ENCODE data around the gene OXER1. TPM values are rescaled to one million over a fixed set of nuclear protein-coding genes. Genes with fewer than 3 reads are reported as not detected.

OXER1 gene
- total and polyA plus RNA-seq, 9 of the 15 experiments (the other 6 are each of a cell fraction or from before 2014, with no cell fraction given) = not detected

GRCh38 chr2:42770288-42771131 lies 6.6 kb upstream of the OXER1 start (continued):
- TF ChIP-seq, protein P1, sequence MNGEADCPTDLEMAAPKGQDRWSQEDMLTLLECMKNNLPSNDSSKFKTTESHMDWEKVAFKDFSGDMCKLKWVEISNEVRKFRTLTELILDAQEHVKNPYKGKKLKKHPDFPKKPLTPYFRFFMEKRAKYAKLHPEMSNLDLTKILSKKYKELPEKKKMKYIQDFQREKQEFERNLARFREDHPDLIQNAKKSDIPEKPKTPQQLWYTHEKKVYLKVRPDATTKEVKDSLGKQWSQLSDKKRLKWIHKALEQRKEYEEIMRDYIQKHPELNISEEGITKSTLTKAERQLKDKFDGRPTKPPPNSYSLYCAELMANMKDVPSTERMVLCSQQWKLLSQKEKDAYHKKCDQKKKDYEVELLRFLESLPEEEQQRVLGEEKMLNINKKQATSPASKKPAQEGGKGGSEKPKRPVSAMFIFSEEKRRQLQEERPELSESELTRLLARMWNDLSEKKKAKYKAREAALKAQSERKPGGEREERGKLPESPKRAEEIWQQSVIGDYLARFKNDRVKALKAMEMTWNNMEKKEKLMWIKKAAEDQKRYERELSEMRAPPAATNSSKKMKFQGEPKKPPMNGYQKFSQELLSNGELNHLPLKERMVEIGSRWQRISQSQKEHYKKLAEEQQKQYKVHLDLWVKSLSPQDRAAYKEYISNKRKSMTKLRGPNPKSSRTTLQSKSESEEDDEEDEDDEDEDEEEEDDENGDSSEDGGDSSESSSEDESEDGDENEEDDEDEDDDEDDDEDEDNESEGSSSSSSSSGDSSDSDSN (IDR thresholded peaks at IDR 0.05; ENCODE audit: borderline replicate concordance in 1 of 2, low read depth in 2 of 2, low read length in 2 of 2) = no peak
- TF ChIP-seq ZFP1 (CRISPR knock-in tag; IDR thresholded peaks at IDR 0.05) (no peak), EGR1 (conservative IDR thresholded peaks at IDR 0.05) (no peak), PRPF4 (IDR thresholded peaks at IDR 0.05; ENCODE audit: insufficient read depth, low read depth, low read length, poor library complexity, severe bottlenecking) (no peak), FOS (IDR thresholded peaks at IDR 0.05; ENCODE audit: extremely low read depth, insufficient read length) (no peak), ZBTB7A (IDR thresholded peaks at IDR 0.05; ENCODE audit: borderline replicate concordance, control insufficient read depth, low read depth, low read length) (peak; percentile 51; the same call in 1 of the 2 replicates), U2AF1 (optimal IDR thresholded peaks at IDR 0.05; ENCODE audit: low read depth, low read length) (no peak), E2F3 (CRISPR knock-in tag; IDR thresholded peaks at IDR 0.05) (no peak), IRF2 (CRISPR knock-in tag; IDR thresholded peaks at IDR 0.05) (no peak), PKNOX1 (IDR thresholded peaks at IDR 0.05) (no peak), SAP30 (IDR thresholded peaks at IDR 0.05; ENCODE audit: borderline replicate concordance, insufficient read depth, low read depth, low read length, poor library complexity, severe bottlenecking) (no peak), POLR2B (IDR thresholded peaks at IDR 0.05; ENCODE audit: low read depth, partially characterized antibody) (no peak), ZNF766 (CRISPR knock-in tag; conservative IDR thresholded peaks at IDR 0.05) (no peak; the same call in 1 of the 2 replicates), HOXB6 (CRISPR knock-in tag; IDR thresholded peaks at IDR 0.05; ENCODE audit: borderline replicate concordance) (no peak), BHLHE40 (IDR thresholded peaks at IDR 0.05; ENCODE audit: low read length) (peak; percentile 91), KDM4B (IDR thresholded peaks at IDR 0.05; ENCODE audit: borderline replicate concordance in 2 of 2, low read depth in 1 of 2) (no peak), ZNF551 (CRISPR knock-in tag; IDR thresholded peaks at IDR 0.05) (no peak), KHSRP (IDR thresholded peaks at IDR 0.05) (no peak), TBL1XR1 (IDR thresholded peaks at IDR 0.05; ENCODE audit: low read length in 2 of 2) (no peak), RBM17 (IDR thresholded peaks at IDR 0.05; ENCODE audit: borderline replicate concordance, low read depth, low read length) (no peak), BRCA1 (IDR thresholded peaks at IDR 0.05) (no peak), BRCA1 (CRISPR knock-in tag; IDR thresholded peaks at IDR 0.05) (no peak), GATAD2B (IDR thresholded peaks at IDR 0.05; ENCODE audit: borderline replicate concordance) (0 out of 2 replicates have a peak, but pooled peaks have one; percentile 20)
- TF ChIP-seq, protein P2, sequence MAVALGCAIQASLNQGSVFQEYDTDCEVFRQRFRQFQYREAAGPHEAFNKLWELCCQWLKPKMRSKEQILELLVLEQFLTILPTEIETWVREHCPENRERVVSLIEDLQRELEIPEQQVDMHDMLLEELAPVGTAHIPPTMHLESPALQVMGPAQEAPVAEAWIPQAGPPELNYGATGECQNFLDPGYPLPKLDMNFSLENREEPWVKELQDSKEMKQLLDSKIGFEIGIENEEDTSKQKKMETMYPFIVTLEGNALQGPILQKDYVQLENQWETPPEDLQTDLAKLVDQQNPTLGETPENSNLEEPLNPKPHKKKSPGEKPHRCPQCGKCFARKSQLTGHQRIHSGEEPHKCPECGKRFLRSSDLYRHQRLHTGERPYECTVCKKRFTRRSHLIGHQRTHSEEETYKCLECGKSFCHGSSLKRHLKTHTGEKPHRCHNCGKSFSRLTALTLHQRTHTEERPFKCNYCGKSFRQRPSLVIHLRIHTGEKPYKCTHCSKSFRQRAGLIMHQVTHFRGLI (CRISPR knock-in tag; IDR thresholded peaks at IDR 0.05) = no peak
